ENCODE data around the gene RUSF1.

The RUSF1 gene

DNA sequence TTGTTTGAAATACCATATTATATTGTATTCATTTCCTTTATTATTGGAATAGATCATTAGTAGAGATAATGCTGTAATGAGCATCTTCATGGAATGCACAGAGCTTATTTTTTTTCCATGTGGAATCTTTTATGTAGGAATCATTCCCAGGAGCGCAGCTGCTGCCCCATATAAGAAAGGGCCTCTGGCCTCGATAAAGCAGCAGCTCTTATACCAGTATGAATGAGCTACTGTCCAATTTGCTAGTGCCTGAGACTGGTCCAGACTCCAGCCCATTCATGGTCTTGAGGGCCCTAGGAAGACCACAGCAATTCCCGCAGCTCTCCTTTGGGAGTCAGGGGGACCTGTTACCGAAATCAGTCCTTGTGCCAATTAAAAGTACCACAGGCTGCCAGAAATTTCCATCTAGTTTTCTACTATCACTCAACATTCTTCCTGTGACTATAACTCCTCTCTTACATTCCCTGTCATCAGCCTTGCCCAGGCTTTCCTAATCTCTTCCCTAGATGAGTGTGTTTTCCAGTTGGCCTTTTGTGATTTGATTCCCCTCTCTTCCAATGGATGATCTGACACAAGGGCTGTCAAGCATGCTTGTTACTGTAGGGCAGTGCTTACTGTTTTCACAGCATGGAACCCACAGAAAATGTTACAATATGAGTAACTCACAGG, 67.5 kb downstream of the RUSF1 start:
- Histone ChIP-seq H3K14ac (ENCODE audit: low read length) (no peak overlapping the region), H2AK5ac (ENCODE audit: low read depth, low read length) (no peak overlapping the region), H4K8ac (ENCODE audit: low read depth, low read length) (no peak overlapping the region), H2BK5ac (ENCODE audit: low read length) (no peak overlapping the region), H3K18ac (ENCODE audit: low read length) (no peak overlapping the region), H2BK12ac (ENCODE audit: low read length) (no peak overlapping the region), H3K79me1 (ENCODE audit: low read depth, low read length) (no peaks in the 10 kb centered on the region), H3K36me3 (replicated peaks in 1 of 2; ENCODE audit: control insufficient read depth in 2 of 2, insufficient read depth in 2 of 2, low read length in 2 of 2) (no peaks in the 10 kb centered on the region), H3K27ac (replicated peaks; ENCODE audit: low read length) (no peak overlapping the region), H3K4me2 (ENCODE audit: insufficient read depth, low read length, poor library complexity, severe bottlenecking) (no peak overlapping the region), H4K91ac (ENCODE audit: low read depth, low read length, poor library complexity) (no peak overlapping the region), H3K4me1 (ENCODE audit: control insufficient read depth in 2 of 2, insufficient read depth in 1 of 2, low read depth in 1 of 2, low read length in 2 of 2) (no peaks in the 10 kb centered on the region), H2AFZ (ENCODE audit: low read length) (no peak overlapping the region), H3K4ac (ENCODE audit: low read length) (no peak overlapping the region), H2BK120ac (ENCODE audit: low read depth, low read length) (no peak overlapping the region), H3K4me3 (ENCODE audit: low read length in 2 of 2) (no peak overlapping the region), H3K27me3 (ENCODE audit: control insufficient read depth in 3 of 3, insufficient read depth in 3 of 3, low read depth in 1 of 3, low read length in 3 of 3) (no peaks in the 10 kb centered on the region), H3K9ac (ENCODE audit: low read depth, low read length, poor library complexity) (no peak overlapping the region), H3K9me3 (replicated peaks in 1 of 2; ENCODE audit: control insufficient read depth in 2 of 2, insufficient read depth in 1 of 2, low read depth in 1 of 2, low read length in 2 of 2) (no peaks in the 10 kb centered on the region), H2BK15ac (ENCODE audit: low read length) (no peak overlapping the region), H3K23ac (ENCODE audit: low read depth, low read length, poor library complexity) (no peak overlapping the region)
- DNase-seq (ENCODE audit: low spot score) = no peak
- WGBS, 2 donors (ENCODE audit: extremely low coverage in 2 of 2, insufficient read length in 2 of 2, insufficient replicate concordance in 1 of 2) = no CpG with 5 or more reads among the region's 4 CpGs

DNA sequence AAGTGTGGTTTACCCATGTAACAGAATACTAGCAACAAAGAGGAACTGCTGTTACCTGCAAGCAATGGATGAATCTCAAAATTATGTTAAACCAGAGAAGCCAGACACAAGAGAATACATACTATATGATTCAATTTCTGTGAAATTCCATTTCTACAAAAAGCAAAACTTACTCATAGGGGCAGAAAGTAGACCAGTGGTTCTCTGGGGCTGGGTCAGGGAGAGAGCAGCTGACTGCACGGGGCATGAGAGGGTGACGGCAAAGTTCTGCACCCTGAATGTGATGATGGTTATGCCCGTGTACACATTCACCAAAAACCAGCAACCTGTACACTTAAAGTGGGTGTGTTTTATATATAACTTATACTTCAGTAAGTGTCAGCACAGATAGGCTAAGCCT, 68.7 kb downstream of the RUSF1 start:
- Histone ChIP-seq H3K4me3 (ENCODE audit: low read length in 2 of 2) (no peak overlapping the region), H2BK5ac (ENCODE audit: low read length) (no peak overlapping the region), H3K9ac (ENCODE audit: low read depth, low read length, poor library complexity) (no peak overlapping the region), H2AFZ (ENCODE audit: low read length) (no peak overlapping the region), H3K4me2 (ENCODE audit: insufficient read depth, low read length, poor library complexity, severe bottlenecking) (no peak overlapping the region), H2BK15ac (ENCODE audit: low read length) (no peak overlapping the region), H2AK5ac (ENCODE audit: low read depth, low read length) (no peak overlapping the region), H3K23ac (ENCODE audit: low read depth, low read length, poor library complexity) (no peak overlapping the region), H2BK12ac (ENCODE audit: low read length) (no peak overlapping the region), H2BK120ac (ENCODE audit: low read depth, low read length) (no peak overlapping the region), H4K91ac (ENCODE audit: low read depth, low read length, poor library complexity) (no peak overlapping the region), H3K14ac (ENCODE audit: low read length) (no peak overlapping the region), H3K9me3 (replicated peaks in 1 of 2; ENCODE audit: control insufficient read depth in 2 of 2, insufficient read depth in 1 of 2, low read depth in 1 of 2, low read length in 2 of 2) (no peaks in the 10 kb centered on the region), H3K79me1 (ENCODE audit: low read depth, low read length) (no peaks in the 10 kb centered on the region), H3K4me1 (ENCODE audit: control insufficient read depth in 2 of 2, insufficient read depth in 1 of 2, low read depth in 1 of 2, low read length in 2 of 2) (no peaks in the 10 kb centered on the region), H4K8ac (ENCODE audit: low read depth, low read length) (no peak overlapping the region), H3K27me3 (ENCODE audit: control insufficient read depth in 3 of 3, insufficient read depth in 3 of 3, low read depth in 1 of 3, low read length in 3 of 3) (no peaks in the 10 kb centered on the region), H3K4ac (ENCODE audit: low read length) (no peak overlapping the region), H3K36me3 (replicated peaks in 1 of 2; ENCODE audit: control insufficient read depth in 2 of 2, insufficient read depth in 2 of 2, low read length in 2 of 2) (no peaks in the 10 kb centered on the region), H3K27ac (replicated peaks; ENCODE audit: low read length) (no peak overlapping the region), H3K18ac (ENCODE audit: low read length) (no peak overlapping the region)
- no peak for DNase-seq (ENCODE audit: low spot score)
- WGBS, 2 donors (ENCODE audit: extremely low coverage in 2 of 2, insufficient read length in 2 of 2, insufficient replicate concordance in 1 of 2) = no CpG with 5 or more reads among the region's 3 CpGs

All from neuronal stem cell (in vitro differentiated cells).